GM23248 (cell line): ENCODE data around the gene SLC35F3. TPM values are rescaled to one million over a fixed set of nuclear protein-coding genes. Genes with fewer than 3 reads are reported as not detected.

Experiments
- DNase-seq: peaks from one replicate; pipeline ENCODE4 v3.0.0-alpha.2; 2015
- H2AFZ ChIP-seq: fragments of 200-600 bp; sonication (generic); 2 replicates; pipeline ENCODE4 v1.6.1; 2016; ENCODE audit warnings: antibody characterized with exemption
- H3F3A ChIP-seq: fragments of 200-600 bp; sonication (generic); 2 replicates; pipeline ENCODE4 v1.6.1; 2016; ENCODE audit warnings: mild to moderate bottlenecking, antibody characterized with exemption, mixed run types; ENCODE audit not compliant: insufficient read depth
- H3K27ac ChIP-seq: fragments of 200-600 bp; sonication (generic); 2 replicates; pipeline ENCODE4 v1.5.1; 2016; ENCODE audit warnings: mild to moderate bottlenecking
- H3K27me3 ChIP-seq: fragments of 200-600 bp; sonication (generic); replicated peaks from 2 replicates; pipeline ENCODE4 v1.6.1; 2016; ENCODE audit warnings: mild to moderate bottlenecking; ENCODE audit not compliant: insufficient read depth
- H3K36me3 ChIP-seq: fragments of 200-600 bp; sonication (generic); 2 replicates; pipeline ENCODE4 v1.6.1; 2016; ENCODE audit warnings: low read depth, mild to moderate bottlenecking
- H3K4me1 ChIP-seq: fragments of 200-600 bp; sonication (generic); 2 replicates; pipeline ENCODE4 v1.6.1; 2016; ENCODE audit warnings: mild to moderate bottlenecking; ENCODE audit not compliant: insufficient read depth
- H3K4me2 ChIP-seq: fragments of 200-600 bp; sonication (generic); one replicate; pipeline ENCODE4 v1.6.1; 2016; ENCODE audit warnings: mild to moderate bottlenecking; ENCODE audit not compliant: unreplicated experiment
- H3K4me3 ChIP-seq: fragments of 200-600 bp; sonication (generic); 2 replicates; pipeline ENCODE4 v1.5.1; 2016; ENCODE audit warnings: mild to moderate bottlenecking
- H3K79me2 ChIP-seq: fragments of 200-600 bp; sonication (generic); 2 replicates; pipeline ENCODE4 v1.6.1; 2016; ENCODE audit warnings: mild to moderate bottlenecking; ENCODE audit not compliant: insufficient read depth
- H3K9ac ChIP-seq: fragments of 200-600 bp; sonication (generic); 2 replicates; pipeline ENCODE4 v1.6.1; 2016; ENCODE audit warnings: mild to moderate bottlenecking
- H3K9me2 ChIP-seq: fragments of 200-600 bp; sonication (generic); 2 replicates; pipeline ENCODE4 v1.6.1; 2016; ENCODE audit warnings: mixed run types, mild to moderate bottlenecking, moderate library complexity; ENCODE audit not compliant: insufficient read depth
- H3K9me3 ChIP-seq: fragments of 200-600 bp; sonication (generic); one replicate; pipeline ENCODE4 v1.6.1; 2017; ENCODE audit warnings: low read depth
- H4K20me1 ChIP-seq: fragments of 200-600 bp; sonication (generic); 2 replicates; pipeline ENCODE4 v1.6.0; 2016; ENCODE audit not compliant: insufficient read depth
- EZH2 ChIP-seq: fragments of 200-600 bp; sonication (generic); IDR thresholded peaks from 2 replicates; pipeline ENCODE4 v1.6.1; 2018; ENCODE audit warnings: antibody characterized with exemption, mild to moderate bottlenecking; ENCODE audit not compliant: insufficient read depth, poor library complexity, severe bottlenecking
- EZH2phosphoT487 ChIP-seq: fragments of 200-600 bp; sonication (generic); IDR thresholded peaks from 2 replicates; pipeline ENCODE4 v1.6.1; 2018; ENCODE audit warnings: antibody characterized with exemption, moderate library complexity, mild to moderate bottlenecking, low read depth; ENCODE audit not compliant: insufficient read depth
- WGBS, 2 experiments: methylation state at CpG; one replicate each; pipeline ENCODE4 v1.1.6; 2015 to 2017; ENCODE audit warnings: low lambda C conversion rate in 2 of 2, low coverage in 1 of 2; ENCODE audit errors: missing lambda C conversion rate in 2 of 2; 5-methylcytosine and 5-hydroxymethylcytosine counted together
- in situ Hi-C: fragments of 300-500 bp; cut with MboI; formaldehyde crosslinking; loops from 2 replicates; pipeline ENCODE4 v1.15.0; 2020
- polyA plus RNA-seq: library from polyadenylated mRNA; unstranded; fragments of >200 nt; fragmentation: Nextera tagmentation; extraction: Ambion mirVana; gene quantifications from 2 replicates; pipeline ENCODE4 v1.2.1, GENCODE V29; 2016
- total RNA-seq: library from RNA; depleted of rRNA; stranded (reverse); fragments of >200 nt; shearing (Covaris generic); gene quantifications from 2 replicates; pipeline ENCODE4 v1.2.3, GENCODE V29; 2014

The SLC35F3 gene
- total and polyA plus RNA-seq, 2 experiments from 2014 or later: 0.43 to 1.3 TPM

GRCh38 chr1:234336359-234336758, 431.9 kb downstream of the SLC35F3 start:
- WGBS, 2 experiments: 26 to 31% methylated on average over 2 of the region's 2 CpGs
- H3K4me1 ChIP-seq: 0 out of 2 replicates have a peak, but pooled peaks cover 3% of the 10 kb centered on the region
- H4K20me1 ChIP-seq: no peaks in the 10 kb centered on the region
- no peaks in the 10 kb centered on the region for H3K9me2 ChIP-seq
- H3K79me2 ChIP-seq: no peaks in the 10 kb centered on the region
- no peaks in the 10 kb centered on the region for H3F3A ChIP-seq
- no peak for DNase-seq
- TF ChIP-seq EZH2 (no peak), EZH2phosphoT487 (no peak)
- peaks cover 5% of the 10 kb centered on the region for H3K9me3 ChIP-seq
- in situ Hi-C loops: no loop called here
- no peaks in the 10 kb centered on the region for H3K27me3 ChIP-seq
- no peak overlapping the region for H3K27ac ChIP-seq
- H3K4me3 ChIP-seq: no peak overlapping the region
- H2AFZ ChIP-seq: no peak overlapping the region
- H3K4me2 ChIP-seq: no peak overlapping the region
- no peak overlapping the region for H3K9ac ChIP-seq
- no peaks in the 10 kb centered on the region for H3K36me3 ChIP-seq

GRCh38 chr1:234337233-234337632, 432.8 kb downstream of the SLC35F3 start:
- no peaks in the 10 kb centered on the region for H3K27me3 ChIP-seq
- DNase-seq: no peak
- no peaks in the 10 kb centered on the region for H3K9me2 ChIP-seq
- H3K9ac ChIP-seq: no peak overlapping the region
- H3K4me2 ChIP-seq: no peak overlapping the region
- H4K20me1 ChIP-seq: no peaks in the 10 kb centered on the region
- TF ChIP-seq EZH2phosphoT487 (no peak), EZH2 (no peak)
- no peaks in the 10 kb centered on the region for H3K79me2 ChIP-seq
- in situ Hi-C loops: no loop called here
- H2AFZ ChIP-seq: no peak overlapping the region
- 58 to 77% methylated on average over 1 of the region's 1 CpG for WGBS, 2 experiments
- H3K27ac ChIP-seq: no peak overlapping the region
- peaks cover 5% of the 10 kb centered on the region for H3K9me3 ChIP-seq
- H3K4me1 ChIP-seq: no peaks in the 10 kb centered on the region
- H3F3A ChIP-seq: no peaks in the 10 kb centered on the region
- no peaks in the 10 kb centered on the region for H3K36me3 ChIP-seq
- H3K4me3 ChIP-seq: no peak overlapping the region

- no peak for TF ChIP-seq EZH2phosphoT487
- no peak for TF ChIP-seq EZH2
Observed at GRCh38 chr1:234340528-234340927, 436.1 kb downstream of the SLC35F3 start.

GRCh38 chr1:234342774-234343173, 438.3 kb downstream of the SLC35F3 start:
- H3K27me3 ChIP-seq: no peaks in the 10 kb centered on the region
- no peak overlapping the region for H3K4me2 ChIP-seq
- no peaks in the 10 kb centered on the region for H3K4me1 ChIP-seq
- no peaks in the 10 kb centered on the region for H3K36me3 ChIP-seq
- no peak for DNase-seq
- no peaks in the 10 kb centered on the region for H3K79me2 ChIP-seq
- no peaks in the 10 kb centered on the region for H3K9me2 ChIP-seq
- H4K20me1 ChIP-seq: no peaks in the 10 kb centered on the region
- H3F3A ChIP-seq: no peaks in the 10 kb centered on the region
- no peak overlapping the region for H3K9ac ChIP-seq
- in situ Hi-C loops: no loop called here
- no peaks in the 10 kb centered on the region for H3K9me3 ChIP-seq
- H3K27ac ChIP-seq: no peak overlapping the region
- 50 to 54% methylated on average over 5 of the region's 5 CpGs for WGBS, 2 experiments
- TF ChIP-seq EZH2phosphoT487: no peak
- TF ChIP-seq EZH2: no peak
- no peak overlapping the region for H2AFZ ChIP-seq
- H3K4me3 ChIP-seq: no peak overlapping the region

More at GRCh38 chr1:234340528-234340927, 436.1 kb downstream of the SLC35F3 start:
- no peaks in the 10 kb centered on the region for H3K4me1 ChIP-seq
- no peaks in the 10 kb centered on the region for H3F3A ChIP-seq
- WGBS, 2 experiments: 31 to 32% methylated on average over 2 of the region's 2 CpGs
- H3K9me2 ChIP-seq: no peaks in the 10 kb centered on the region
- H3K27me3 ChIP-seq: no peaks in the 10 kb centered on the region
- no peak overlapping the region for H3K4me3 ChIP-seq
- peaks cover 5% of the 10 kb centered on the region for H3K9me3 ChIP-seq
- H3K27ac ChIP-seq: no peak overlapping the region
- no peak for DNase-seq
- no peak overlapping the region for H2AFZ ChIP-seq
- H3K36me3 ChIP-seq: no peaks in the 10 kb centered on the region
- H3K4me2 ChIP-seq: no peak overlapping the region
- H4K20me1 ChIP-seq: no peaks in the 10 kb centered on the region
- no peak overlapping the region for H3K9ac ChIP-seq
- in situ Hi-C loops: no loop called here
- H3K79me2 ChIP-seq: no peaks in the 10 kb centered on the region

- 38 to 75% methylated on average over 1 of the region's 1 CpG for WGBS, 2 experiments
- no peak overlapping the region for H3K4me2 ChIP-seq
- in situ Hi-C loops: no loop called here
Observed at GRCh38 chr1:234345237-234345636, 440.8 kb downstream of the SLC35F3 start.

More at GRCh38 chr1:234345237-234345636, 440.8 kb downstream of the SLC35F3 start:
- no peaks in the 10 kb centered on the region for H3K9me2 ChIP-seq
- no peaks in the 10 kb centered on the region for H3K9me3 ChIP-seq
- H3F3A ChIP-seq: no peaks in the 10 kb centered on the region
- no peaks in the 10 kb centered on the region for H3K27me3 ChIP-seq
- no peaks in the 10 kb centered on the region for H4K20me1 ChIP-seq
- H3K36me3 ChIP-seq: no peaks in the 10 kb centered on the region
- H3K4me1 ChIP-seq: no peaks in the 10 kb centered on the region
- no peak for DNase-seq
- H2AFZ ChIP-seq: no peak overlapping the region
- H3K27ac ChIP-seq: no peak overlapping the region
- TF ChIP-seq EZH2phosphoT487 (no peak), EZH2 (no peak)
- no peak overlapping the region for H3K9ac ChIP-seq
- no peak overlapping the region for H3K4me3 ChIP-seq
- H3K79me2 ChIP-seq: no peaks in the 10 kb centered on the region
